HG03565 (cell line): ENCODE data around the gene MAML2.
A peak's percentile ranks its signal among the peaks of the same experiment; 100 is the strongest.

ENCODE experiments used
- ATAC-seq: cut with Tn5 transposase; IDR thresholded peaks from one replicate; pipeline ENCODE4 v1.9.1; 2021; ENCODE audit warnings: mild to moderate bottlenecking, moderate library complexity; ENCODE audit not compliant: unreplicated experiment

MAML2 gene

DNA sequence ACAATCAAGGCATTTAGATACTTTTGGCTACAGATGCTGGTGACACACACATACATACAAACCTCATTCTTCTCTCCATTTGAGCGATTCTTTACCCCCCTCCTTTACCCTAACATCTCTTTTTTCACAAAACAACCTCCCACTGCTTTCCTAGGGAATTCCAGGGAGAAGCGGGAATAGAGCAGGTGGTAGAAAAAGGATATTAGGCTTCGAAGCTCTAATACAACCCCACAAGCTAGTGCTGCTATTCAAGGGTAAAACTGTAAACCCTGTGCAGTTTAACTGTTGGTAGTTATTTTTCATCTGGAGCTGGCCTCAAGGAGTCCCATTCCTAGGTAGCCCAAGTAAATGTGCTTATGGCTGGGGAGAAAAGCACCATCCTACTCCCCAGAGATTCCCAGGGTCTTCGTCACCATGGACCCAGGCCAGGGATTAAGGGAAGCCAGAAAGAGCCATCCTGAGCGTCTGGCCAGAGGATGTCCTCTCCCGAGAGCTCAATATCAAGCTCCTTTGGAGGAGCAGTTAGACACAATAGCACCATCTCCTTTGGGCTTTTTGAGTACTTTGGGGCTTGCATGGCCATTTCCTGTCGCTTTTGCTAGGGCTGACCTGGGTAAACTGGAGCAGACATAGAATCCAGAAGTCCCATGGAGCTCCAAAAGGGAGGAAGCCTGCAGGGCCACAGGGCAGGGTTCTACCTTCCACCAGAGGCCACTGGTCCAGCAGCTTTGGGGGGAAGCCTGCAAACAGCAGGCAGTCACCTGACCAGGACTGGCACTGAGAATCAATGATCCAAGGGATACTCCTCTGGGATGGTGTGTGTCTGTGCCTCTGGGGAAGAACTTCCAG, 3.1 kb downstream of the MAML2 start:
- ATAC-seq: no peak

DNA sequence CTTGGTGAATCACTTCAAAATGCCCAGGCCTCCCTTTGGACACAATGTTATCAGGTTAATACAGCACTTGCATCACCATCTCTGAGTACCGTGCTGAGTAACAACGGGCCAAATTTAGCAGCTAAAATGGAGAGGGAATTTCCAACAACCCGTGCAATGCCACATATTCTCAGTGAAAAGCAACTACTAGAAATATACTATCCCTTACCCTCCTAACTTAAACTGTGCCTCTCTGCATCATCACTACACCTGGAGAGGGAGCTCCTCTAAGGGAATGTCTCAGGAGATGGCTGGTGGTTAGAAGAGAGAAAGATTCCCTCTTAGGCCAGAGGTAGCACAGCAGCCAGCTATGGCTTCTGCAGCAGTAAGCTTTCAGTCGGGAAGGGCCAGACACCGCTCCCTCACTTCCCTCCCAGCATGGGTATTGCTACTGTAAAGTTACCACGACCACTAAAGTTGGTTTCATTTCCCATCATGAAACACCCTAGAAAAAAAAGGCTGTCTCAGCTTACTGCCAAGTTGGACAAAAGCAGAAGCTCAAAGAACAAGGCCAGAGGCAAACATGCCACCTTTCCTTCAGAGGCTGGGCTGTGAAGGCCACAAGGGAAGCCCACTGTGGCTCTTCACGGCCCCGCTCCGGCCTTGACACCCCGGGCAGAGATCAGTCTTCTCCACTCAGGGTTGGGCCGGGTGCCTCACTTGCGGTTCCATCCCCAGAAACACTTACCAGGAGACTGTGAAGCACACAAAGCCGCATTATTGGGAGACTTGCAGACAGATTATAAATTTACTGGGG, 3.9 kb downstream of the MAML2 start:
- ATAC-seq: peak; percentile 37

DNA sequence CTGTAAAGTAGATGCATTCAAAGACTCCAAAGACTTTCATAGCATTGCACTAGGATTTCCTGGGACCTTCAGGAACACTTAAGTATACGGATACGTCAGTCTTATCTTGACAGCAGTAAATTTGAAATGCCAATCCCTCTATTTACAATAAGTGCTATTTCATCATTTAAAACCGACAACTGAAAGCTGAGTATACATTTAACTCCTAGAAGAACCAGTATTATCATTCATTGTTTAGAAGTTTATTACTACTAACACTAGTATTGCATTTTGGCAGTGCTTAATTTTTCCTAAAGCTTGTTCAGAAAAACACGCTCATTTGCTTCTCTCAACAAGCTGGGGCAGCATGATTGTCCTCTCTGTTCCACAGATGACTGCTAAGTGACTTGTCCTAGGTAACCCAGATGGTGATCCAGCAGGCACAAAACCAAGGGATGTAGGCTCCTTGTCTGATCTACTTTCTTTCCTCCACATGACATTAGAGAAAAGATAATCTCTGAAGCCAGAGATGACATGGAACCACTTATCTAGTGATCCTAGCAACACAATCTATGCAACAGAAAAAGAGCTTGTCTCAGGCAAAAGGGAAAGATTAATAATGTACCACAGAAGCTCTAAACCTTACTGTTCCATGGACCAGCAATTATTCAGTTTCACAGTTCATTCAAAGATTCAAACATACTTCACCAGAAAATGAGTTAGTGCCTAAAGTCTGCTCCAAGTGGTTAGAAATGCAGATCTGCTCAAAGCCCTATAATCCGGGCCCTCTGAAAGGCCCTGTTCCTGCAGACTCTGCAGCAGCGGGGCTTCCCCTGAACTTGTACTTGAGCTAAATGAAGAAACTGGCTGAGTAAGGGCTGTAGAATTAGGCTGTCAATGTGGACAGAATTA, 5.2 kb downstream of the MAML2 start:
- peak; percentile 29 for ATAC-seq

DNA sequence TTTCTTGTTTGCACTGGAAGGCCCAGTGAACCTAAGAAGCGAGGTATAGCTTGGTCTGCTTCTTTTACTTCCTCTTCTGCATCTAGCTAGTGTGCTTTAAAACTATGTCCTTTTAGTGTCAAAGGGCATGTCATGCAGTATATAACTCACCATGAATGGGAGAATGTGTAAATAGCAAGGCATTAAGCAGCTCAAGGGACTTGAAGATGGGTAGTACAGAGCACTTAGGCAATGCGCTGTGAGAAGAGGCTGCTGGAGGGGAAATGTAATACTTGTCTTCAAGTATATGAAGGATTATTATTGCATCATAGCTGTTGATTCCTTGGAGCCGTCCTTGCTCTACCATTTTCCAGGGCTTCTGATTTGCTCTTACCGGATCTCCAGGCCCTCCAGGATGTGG, 7.6 kb downstream of the MAML2 start:
- ATAC-seq: no peak

DNA sequence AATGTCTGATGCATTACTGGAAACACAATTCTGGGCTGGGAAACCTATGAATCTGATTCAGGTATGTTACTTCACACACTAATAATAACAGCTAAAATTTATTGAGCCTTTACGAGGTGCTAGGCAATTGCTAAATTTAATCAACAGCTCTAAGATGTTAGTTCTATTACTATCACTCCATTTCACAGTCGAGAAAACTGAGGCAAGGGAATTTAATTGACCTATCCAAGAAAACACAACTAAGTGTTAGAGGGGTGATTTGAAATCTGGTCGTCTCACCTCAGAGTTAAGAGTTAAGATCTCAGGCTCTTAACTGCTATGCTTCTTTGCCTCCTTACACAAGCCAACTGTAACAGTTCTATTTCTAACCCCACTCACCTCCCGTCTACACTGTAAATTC, 8.8 kb downstream of the MAML2 start:
- ATAC-seq: no peak

DNA sequence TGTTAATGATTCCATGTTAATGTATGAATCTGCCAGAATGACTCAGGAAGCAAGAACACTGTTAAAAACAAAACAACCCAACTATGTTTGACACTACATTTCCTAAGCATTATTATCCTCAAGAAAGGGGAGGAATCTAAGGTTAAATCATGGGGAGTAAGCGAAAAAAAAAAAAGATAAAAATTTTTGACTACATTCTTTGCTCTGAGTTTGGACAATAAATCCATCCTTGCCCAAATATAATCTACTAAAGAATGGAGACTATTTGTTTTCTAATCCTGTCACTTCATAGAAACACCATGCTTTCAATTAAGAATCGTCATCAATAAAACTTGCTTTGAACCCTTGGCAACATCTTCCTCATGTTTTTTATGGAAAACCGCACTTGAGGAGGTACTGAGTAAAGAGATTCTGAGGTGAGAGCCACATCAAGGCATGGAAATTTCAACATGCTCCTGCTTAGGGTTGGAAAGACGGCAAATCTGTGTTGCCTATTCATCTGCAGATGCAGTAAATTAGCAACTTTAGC, 9.7 kb downstream of the MAML2 start:
- no peak for ATAC-seq

DNA sequence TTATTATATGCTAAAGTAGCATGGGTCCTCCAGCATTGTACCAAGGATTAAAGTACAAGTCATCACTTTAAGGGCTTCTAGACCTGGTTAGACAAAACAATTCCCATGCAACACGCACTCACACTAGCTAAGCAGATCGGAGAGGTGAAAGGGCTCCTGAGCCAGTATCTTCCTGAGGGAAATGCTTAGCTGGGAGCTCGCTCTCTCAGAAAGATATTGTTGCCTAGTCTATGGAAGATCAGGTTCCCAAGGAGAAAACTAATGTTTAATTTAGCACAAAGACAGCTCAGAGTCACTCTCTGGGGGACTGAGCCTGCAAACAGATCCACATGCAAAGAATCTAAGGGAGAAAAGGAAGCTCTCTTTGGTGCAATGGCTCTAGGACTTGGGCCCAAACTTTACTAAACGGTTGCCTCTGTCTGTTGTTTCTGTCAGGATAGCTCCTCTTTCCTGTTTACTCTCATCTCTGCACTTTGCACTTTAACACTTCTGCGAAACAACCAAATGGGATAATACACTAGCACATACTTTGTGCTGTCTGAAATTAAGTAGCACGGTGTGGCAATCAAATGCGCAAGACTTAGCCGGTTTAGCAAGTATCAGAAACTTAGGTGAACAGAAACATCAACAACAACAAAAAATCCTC, 10.7 kb downstream of the MAML2 start:
- no peak for ATAC-seq

DNA sequence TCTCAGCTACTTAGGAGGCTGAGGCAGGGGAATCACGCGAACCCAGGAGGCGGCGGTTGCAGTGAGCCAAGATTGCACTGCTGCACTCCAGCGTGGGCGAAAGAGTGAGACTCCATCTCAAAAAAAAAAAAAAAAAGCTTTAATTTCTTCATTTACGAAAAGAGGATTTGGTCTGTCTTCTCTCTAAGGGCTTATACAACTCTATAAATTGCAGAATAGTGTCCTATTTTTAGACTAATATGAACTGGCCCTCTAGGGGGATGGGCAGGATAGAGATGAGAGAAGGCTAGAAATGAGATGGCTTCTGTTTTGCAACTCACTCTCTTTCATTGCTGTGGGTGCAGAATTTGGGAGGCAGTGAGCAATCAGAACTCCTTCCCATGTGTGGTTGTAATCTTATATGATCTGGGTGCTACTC, 11.3 kb downstream of the MAML2 start:
- no peak for ATAC-seq

DNA sequence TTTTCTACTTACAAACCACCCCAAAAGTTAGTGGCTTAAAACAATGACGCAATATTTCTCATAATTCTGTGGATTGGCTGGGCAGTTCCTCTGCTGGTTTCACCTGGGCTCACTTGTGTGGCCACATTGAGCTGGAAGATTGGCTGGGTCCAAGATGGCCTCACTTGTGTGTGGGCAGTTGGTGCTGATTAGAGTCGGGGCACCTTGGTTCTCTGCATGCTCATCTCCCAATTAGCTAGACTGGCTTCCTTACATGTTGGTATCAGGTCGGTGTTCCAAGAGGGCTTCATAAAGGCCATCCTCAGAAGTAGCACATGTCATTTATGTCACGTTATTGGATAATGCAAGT, 12.5 kb downstream of the MAML2 start:
- no peak for ATAC-seq

DNA sequence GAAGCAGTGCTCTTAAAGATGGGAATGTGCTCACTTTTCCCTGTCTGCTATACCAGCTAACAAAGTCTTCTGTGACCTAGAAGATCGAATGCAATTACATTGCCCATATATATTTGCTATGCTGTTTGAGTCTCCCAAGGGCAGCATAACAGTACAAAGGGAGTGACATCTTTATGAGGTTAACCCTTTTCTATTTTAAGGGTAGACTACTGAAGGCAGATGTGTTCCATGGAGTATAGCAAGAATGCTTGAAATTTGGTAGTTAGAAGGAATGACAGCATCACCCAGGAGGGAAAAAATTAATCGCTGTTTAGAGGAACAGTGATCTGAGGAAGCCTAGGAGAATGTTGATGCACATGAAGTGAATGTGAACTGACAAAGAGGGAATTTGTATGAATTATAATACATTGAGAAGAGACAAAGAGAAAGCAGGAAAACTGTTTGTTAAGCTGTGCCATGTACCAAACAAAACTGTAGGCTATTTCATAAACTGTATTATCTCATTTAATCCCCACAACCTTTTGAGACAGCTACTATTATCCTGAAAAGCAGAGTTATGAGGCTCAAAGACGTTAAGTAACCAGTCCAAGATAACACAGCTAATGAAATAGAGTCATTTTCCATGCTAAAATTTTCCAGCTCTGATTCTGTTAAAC, 13.0 kb downstream of the MAML2 start:
- no peak for ATAC-seq

DNA sequence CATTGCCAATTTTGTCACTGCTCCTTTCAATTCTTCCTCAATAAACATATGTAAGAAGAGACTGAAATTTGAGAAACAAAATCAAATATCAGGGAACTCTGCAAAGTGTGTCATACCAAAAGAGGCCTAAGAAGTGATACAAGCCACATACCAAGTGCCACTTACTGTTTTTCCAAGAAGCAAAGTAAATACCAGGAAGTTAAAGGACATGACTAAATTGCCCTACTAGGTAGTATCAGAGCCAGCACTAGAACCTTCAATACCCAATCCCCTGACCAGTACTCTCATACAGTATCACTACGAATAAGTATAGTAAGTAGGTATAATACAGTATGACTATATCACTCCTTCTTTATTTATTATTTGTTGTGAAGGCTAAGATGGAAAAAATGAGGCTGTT, 13.6 kb downstream of the MAML2 start:
- ATAC-seq: no peak

DNA sequence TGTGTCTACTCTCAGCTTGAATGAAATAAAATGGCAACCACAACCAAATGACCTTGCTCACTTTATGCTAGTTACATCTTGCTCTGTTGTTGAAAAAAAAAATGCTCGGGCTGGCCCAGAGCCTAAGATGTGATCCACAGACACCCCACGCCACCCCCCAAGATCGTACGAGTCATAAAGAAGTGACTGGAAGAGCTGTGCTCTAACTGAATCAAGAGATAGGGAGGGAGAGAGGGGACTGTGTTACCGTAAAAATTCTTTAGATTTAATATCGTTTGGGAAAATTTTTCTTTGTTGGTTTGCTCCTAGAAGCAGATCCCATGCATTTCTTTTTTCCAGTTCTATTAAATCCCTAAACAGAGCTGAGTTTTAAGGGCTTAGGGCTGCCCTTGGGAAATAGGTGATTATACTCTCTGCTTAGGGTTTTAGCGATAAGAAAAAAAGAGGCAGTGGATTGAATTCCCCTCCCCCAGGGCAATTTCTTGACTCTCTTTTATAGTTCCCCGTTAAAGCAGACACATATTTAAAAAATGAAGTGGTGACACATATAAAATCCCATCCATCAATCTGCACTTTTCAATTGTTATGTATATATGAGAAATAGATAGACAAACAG, 14.5 kb downstream of the MAML2 start:
- no peak for ATAC-seq

DNA sequence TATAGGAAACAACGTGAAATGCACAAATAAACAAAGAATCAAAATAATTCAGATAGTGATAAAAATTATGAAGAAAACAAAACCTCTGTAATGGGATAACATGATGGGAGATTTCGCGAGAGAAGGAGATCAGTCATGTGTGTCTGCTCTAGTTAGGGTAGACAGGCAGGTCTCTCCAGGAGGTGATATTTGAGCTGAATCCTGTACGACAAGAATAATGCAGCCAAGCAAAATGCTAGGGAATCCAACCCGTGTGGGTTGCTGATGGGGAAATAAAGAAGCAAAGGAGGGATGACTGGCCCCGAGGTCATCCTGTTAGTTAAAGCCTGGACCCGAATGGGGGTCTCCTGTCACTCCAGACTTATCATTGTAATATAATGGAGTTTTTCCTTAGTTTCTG, 16.0 kb downstream of the MAML2 start:
- ATAC-seq: no peak

DNA sequence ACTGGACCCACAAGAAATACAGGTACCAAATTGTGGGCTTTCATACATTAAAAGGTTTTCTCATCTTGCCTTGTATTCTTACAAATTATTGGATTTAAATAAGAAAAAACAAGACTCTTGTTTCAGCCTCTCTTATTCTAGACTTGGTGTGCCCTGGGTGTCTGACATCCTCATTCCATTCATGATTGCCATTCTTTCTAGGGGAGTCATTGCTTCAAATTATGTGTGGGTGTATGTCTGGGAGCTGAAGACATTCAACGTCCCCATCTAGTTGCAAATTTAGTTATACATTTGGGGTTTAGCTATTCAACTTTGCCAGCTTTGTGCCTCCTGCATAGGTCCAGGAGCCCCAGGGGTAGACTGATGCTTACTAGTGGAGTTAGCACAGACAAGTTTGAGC, 18.1 kb downstream of the MAML2 start:
- ATAC-seq: no peak

DNA sequence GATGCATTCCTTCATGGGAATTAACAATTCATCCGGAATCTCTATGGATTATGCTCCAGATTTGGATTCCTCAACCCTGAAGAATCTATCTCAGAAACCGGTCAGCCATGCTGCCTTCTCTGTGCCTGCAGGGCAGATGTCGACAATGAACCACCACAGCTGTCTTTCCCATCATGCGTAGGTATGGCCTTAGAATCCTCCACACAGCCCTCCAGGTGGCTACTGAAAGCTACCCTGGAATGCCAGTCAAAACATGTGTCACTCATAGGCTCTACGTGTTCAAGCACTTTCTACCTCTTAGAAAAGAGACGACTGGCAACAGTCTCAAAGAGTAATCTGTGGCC, 19.4 kb downstream of the MAML2 start:
- ATAC-seq: no peak

DNA sequence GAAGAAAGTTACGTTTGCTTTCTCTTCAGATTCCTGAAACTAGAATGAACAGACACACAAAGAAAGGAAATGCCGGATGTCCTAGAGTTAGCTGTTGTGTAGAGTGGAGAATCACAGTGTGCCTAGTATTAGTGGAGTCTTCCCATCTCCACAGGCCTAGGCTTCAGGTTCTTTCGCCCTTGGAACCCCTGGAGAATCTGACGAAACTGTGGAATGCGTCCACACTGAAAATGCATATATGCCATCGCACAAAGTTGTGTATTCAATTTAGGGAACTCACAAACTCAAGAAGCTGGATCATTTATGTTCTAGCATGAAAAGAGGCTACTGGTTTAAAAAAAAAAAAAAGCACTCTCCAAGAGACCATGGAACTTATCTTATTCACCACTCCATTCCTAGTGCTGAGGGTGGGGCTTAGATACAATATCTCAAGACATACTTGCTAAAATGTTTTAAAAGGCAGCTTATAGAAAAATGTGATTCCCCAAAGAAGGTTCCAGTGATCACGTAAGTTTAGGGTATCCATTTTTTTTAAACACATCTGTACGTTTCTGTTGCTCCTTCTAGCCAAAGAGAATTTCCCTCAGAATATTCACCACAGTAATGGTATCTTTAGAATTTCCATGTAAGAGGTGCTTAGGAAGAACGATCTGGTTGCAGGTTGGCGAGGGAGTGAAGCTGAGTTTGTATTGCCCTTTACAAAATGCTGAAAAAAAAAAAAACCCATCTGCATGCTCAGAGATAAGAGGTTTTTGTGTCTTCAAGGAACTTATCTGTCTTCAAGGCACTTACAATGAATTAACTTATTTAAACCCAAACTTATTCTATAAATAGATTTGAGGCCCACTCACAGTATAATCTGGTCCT, 20.0 kb downstream of the MAML2 start:
- ATAC-seq: no peak

DNA sequence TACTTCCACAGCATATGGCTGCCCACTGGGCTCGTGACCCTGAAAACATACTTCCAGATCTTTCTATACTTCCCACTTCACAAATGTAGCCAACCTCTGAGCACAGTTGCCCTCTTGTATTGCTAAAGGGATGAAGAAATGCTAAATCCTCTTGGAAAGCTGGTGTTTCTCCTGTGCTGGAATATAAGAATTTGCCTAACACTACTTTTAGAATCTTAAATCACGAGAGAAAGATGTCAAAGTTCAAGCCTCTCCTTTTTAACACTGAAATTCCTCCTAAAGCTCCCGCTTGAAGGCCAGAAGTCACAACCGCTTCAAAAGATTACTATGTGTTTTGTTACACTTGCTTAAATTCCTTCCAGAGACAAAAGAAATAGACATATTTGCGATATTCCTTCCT, 21.9 kb downstream of the MAML2 start:
- no peak for ATAC-seq

DNA sequence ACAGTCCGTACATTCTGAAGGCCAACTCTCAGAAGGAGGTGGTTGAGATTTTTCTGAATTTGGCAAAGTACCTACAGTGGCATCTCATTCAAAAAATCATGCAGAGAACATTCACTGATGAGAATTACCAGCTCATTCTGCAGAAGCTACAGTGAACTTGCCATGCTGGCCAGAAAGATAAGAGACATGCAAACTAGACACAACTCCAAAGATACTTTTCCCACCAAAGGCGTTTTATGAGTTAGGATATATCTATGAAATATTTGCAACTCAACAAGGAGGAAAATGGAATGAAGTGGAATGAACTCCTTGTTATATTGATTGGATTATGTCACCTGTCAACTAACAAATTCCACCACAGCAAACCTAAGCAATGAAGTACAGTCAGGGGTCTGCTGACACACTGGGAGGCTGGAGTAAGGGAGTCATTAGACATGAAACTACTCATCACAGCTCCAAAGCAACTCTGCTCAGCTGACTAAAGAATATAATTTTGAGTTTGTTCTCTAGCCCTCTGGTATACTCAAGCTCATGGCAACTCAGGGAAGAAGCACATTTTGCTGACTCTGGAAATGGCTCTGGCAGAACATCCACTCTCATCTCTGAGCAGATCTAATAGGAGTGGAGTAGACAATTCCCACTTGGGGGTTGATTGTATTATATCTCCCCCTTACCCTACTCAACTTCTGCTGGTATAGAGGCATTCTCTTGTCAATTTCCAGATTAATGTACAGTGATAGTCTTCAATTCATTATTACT, 22.9 kb downstream of the MAML2 start:
- ATAC-seq: no peak
